HEK293T (cell line): ENCODE data around the gene ADAMTS3.

Experiments used
- CTCF ChIA-PET: fragments of 350-600 bp; formaldehyde crosslinking; extraction: SDS; loops from one replicate; lab custom pipeline; 2021; ENCODE audit warnings: antibody characterized with exemption, inconsistent platforms; lab: Yijun Ruan, JAX
- POLR2A ChIA-PET: fragments of 350-600 bp; formaldehyde crosslinking; extraction: SDS; loops from one replicate; lab custom pipeline; 2020; ENCODE audit warnings: antibody characterized with exemption, inconsistent platforms; lab: Yijun Ruan, JAX
- DNase-seq: peaks from one replicate; pipeline ENCODE4 v3.0.0; 2012; ENCODE audit warnings: mixed read lengths; ENCODE audit errors: extremely low spot score
- ARNT ChIP-seq: fragments of 450-650 bp; IDR thresholded peaks from 2 replicates; pipeline ENCODE4 v1.6.1; 2017; ENCODE audit warnings: mild to moderate bottlenecking
- BHLHE40 ChIP-seq: fragments of 450-650 bp; IDR thresholded peaks from 2 replicates; pipeline ENCODE4 v1.6.1; 2016; ENCODE audit warnings: mild to moderate bottlenecking, moderate library complexity, borderline replicate concordance
- CTBP1 ChIP-seq: fragments of 450-650 bp; IDR thresholded peaks from 2 replicates; pipeline ENCODE4 v1.6.1; 2016; ENCODE audit warnings: borderline replicate concordance
- ELF4 ChIP-seq: fragments of 450-650 bp; IDR thresholded peaks from 2 replicates; pipeline ENCODE4 v1.6.1; 2017; ENCODE audit warnings: antibody characterized with exemption
- FOXA1 ChIP-seq: fragments of 450-650 bp; IDR thresholded peaks from 2 replicates; pipeline ENCODE4 v1.6.1; 2016; ENCODE audit warnings: mild to moderate bottlenecking
- FOXK2 ChIP-seq: fragments of 450-650 bp; IDR thresholded peaks from 2 replicates; pipeline ENCODE4 v1.6.1; 2016; ENCODE audit warnings: mild to moderate bottlenecking
- FOXM1 ChIP-seq: fragments of 450-650 bp; IDR thresholded peaks from 2 replicates; pipeline ENCODE4 v1.6.1; 2017; ENCODE audit warnings: mild to moderate bottlenecking, borderline replicate concordance
- HDGF ChIP-seq: fragments of 450-650 bp; IDR thresholded peaks from 2 replicates; pipeline ENCODE4 v1.6.1; 2017; ENCODE audit warnings: antibody characterized with exemption, borderline replicate concordance
- L3MBTL2 ChIP-seq: fragments of 450-650 bp; conservative IDR thresholded peaks from 2 replicates; pipeline ENCODE4 v1.6.1; 2016; ENCODE audit warnings: mild to moderate bottlenecking
- LEF1 ChIP-seq: fragments of 450-650 bp; IDR thresholded peaks from 2 replicates; pipeline ENCODE4 v1.6.1; 2017; ENCODE audit warnings: mild to moderate bottlenecking, borderline replicate concordance
- NFRKB ChIP-seq: fragments of 450-650 bp; IDR thresholded peaks from 2 replicates; pipeline ENCODE4 v1.6.1; 2016; ENCODE audit warnings: mild to moderate bottlenecking, moderate library complexity
- PKNOX1 ChIP-seq: fragments of 450-650 bp; IDR thresholded peaks from 2 replicates; pipeline ENCODE4 v1.6.1; 2016
- SP1 ChIP-seq: fragments of 450-650 bp; IDR thresholded peaks from 2 replicates; pipeline ENCODE4 v1.6.1; 2017
- SUZ12 ChIP-seq: fragments of 450-650 bp; IDR thresholded peaks from 2 replicates; pipeline ENCODE4 v1.6.1; 2016; ENCODE audit warnings: mild to moderate bottlenecking
- TARDBP ChIP-seq: fragments of 450-650 bp; IDR thresholded peaks from 2 replicates; pipeline ENCODE4 v1.6.1; 2016
- ZNF384 ChIP-seq: fragments of 450-650 bp; IDR thresholded peaks from 2 replicates; pipeline ENCODE4 v1.6.1; 2016

The ADAMTS3 gene

GRCh38 chr4:72564789-72565188 is 4.2 kb downstream of the ADAMTS3 start:
- DNase-seq = no peak
- CTCF ChIA-PET = no interaction called here
- TF ChIP-seq HDGF (no peak), PKNOX1 (no peak), NFRKB (no peak)
- POLR2A ChIA-PET = no interaction called here

- CTCF ChIA-PET = no interaction called here
- DNase-seq = no peak
- TF ChIP-seq TARDBP (no peak), PKNOX1 (no peak)
- POLR2A ChIA-PET = no interaction called here
These were observed 4.8 kb downstream of the ADAMTS3 start for GRCh38 chr4:72564184-72564583.

GRCh38 chr4:72558655-72559054 is 10.4 kb downstream of the ADAMTS3 start:
- TF ChIP-seq CTBP1 (no peak), PKNOX1 (no peak), BHLHE40 (no peak), NFRKB (no peak), ELF4 (no peak), FOXM1 (no peak), L3MBTL2 (no peak), ZNF384 (no peak), FOXA1 (no peak), SP1 (no peak)
- POLR2A ChIA-PET = interaction anchor here (1.2 kb wide), 1 partner anchor 9 kb away, joined by 3 read pairs; no protein-coding TSS in a partner anchor
- CTCF ChIA-PET = no interaction called here
- no peak for DNase-seq

GRCh38 chr4:72557021-72557420 is 12.0 kb downstream of the ADAMTS3 start:
- no peak for DNase-seq
- CTCF ChIA-PET = no interaction called here
- no peak for TF ChIP-seq FOXM1
- no peak for TF ChIP-seq SUZ12
- no peak for TF ChIP-seq L3MBTL2
- no peak for TF ChIP-seq FOXA1
- TF ChIP-seq ZNF384 = no peak
- no peak for TF ChIP-seq PKNOX1
- TF ChIP-seq NFRKB = no peak
- TF ChIP-seq ELF4 = no peak
- no peak for TF ChIP-seq FOXK2
- no peak for TF ChIP-seq CTBP1
- TF ChIP-seq BHLHE40 = no peak
- TF ChIP-seq ARNT = no peak
- no peak for TF ChIP-seq TARDBP
- no peak for TF ChIP-seq LEF1
- TF ChIP-seq HDGF = no peak
- TF ChIP-seq SP1 = no peak
- POLR2A ChIA-PET = no interaction called here

- TF ChIP-seq TARDBP (no peak), FOXM1 (no peak), L3MBTL2 (no peak)
- CTCF ChIA-PET = no interaction called here
- no peak for DNase-seq
These were observed 13.6 kb downstream of the ADAMTS3 start for GRCh38 chr4:72555377-72555831.

GRCh38 chr4:72553540-72554337 is 15.3 kb downstream of the ADAMTS3 start:
- ChIA-PET CTCF (no interaction called here), POLR2A (interaction anchor here (1.2 to 1.8 kb wide), 2 partner anchors 14 kb away, joined by 4 to 6 read pairs; no protein-coding TSS in a partner anchor)
- TF ChIP-seq PKNOX1 = no peak
- no peak for TF ChIP-seq FOXM1
- TF ChIP-seq SP1 = no peak
- no peak for TF ChIP-seq HDGF
- TF ChIP-seq ELF4 = no peak
- TF ChIP-seq BHLHE40 = no peak
- no peak for TF ChIP-seq ZNF384
- TF ChIP-seq ARNT = no peak
- no peak for TF ChIP-seq TARDBP
- no peak for TF ChIP-seq FOXA1
- no peak for TF ChIP-seq NFRKB
- no peak for TF ChIP-seq FOXK2
- no peak for TF ChIP-seq CTBP1
- no peak for TF ChIP-seq SUZ12
- no peak for TF ChIP-seq L3MBTL2
- no peak for TF ChIP-seq LEF1
- no peak for DNase-seq

More at GRCh38 chr4:72555377-72555831, 13.6 kb downstream of the ADAMTS3 start:
- POLR2A ChIA-PET = interaction anchor here (1.8 kb wide), 1 partner anchor 12 kb away, joined by 6 read pairs; no protein-coding TSS in a partner anchor
